Stimulated activated CD4-positive, alpha-beta T cell treated with anti-CD3 and anti-CD28 coated beads, Interleukin-4, amount 100 ng/mL, for 48 hours (primary cell): ENCODE data around the gene LIPJ.

ENCODE experiments used
- DNase-seq, 2 donors: peaks; one replicate each; pipeline ENCODE4 v3.0.0-alpha.2; 2020; ENCODE audit warnings: low read depth in 2 of 2

LIPJ gene

DNA sequence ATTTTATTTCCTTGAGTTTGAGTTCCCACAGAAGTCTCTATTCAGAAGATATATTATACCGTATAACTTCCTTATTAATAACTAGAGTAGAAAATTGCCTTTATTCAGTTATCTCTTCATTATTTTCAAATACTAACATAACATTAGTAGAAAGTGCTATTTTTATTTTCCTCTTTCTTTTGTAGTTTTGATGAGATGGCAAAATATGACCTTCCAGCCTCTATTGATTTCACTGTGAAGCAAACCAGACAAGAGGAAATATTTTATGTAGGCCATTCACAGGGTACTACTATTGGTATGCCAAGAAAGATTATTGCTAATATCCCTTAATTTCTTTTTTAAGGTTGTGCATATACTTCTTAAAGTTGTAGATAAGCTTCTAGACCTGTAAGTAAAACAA lies 7.9 kb downstream of the LIPJ start:
- no peak for DNase-seq

DNA sequence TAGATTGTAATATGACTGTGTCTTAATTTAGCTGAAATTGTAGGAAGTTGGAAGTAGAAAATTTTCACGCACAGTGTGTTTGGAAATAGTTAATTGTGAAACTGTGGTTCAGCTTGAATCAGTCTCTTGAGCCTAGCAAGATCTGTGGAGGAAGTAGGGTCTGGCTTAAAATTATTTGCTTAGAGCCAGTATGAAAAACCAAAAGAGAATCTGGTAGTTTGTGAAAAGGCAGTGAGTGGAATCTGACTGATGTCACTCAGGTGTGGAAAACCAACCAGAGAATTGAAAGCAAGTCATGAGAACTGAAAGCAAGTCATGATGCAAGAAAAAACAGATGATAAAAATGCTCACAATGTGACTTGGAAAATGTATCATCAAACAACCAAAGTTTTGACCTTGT lies 11.5 kb downstream of the LIPJ start:
- DNase-seq, result no peak

DNA sequence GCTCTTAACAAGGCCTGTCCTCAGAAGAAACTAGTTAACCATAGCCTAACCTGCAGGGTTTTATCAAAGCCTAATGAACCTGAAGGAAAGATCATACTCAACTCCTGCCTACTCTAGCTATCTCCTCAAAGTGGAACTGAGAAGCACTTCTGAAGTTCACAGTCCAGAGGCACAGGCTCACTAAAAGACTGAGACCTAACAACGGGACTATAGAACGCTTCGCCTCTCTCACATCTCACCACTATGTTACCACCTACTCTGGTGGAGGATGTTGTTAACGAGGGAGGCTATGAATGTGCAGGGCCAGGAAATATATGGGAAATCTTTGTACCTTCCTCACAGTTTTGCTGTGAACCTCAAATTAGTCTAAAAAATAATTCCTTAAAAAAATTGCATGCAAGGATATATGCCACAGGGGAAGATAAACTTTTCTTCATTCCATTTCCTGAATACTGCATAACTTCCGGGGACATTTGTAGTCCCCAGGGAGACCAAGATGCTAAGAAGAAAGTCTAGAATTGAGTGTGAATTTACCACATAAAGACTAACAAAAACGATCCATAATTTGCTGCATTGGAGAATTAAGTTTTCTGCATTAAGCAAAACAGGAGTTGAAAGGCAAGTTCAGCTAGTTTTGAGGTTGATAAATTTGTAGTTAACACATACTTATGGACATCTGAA lies 21.6 kb downstream of the LIPJ start:
- no peak for DNase-seq

DNA sequence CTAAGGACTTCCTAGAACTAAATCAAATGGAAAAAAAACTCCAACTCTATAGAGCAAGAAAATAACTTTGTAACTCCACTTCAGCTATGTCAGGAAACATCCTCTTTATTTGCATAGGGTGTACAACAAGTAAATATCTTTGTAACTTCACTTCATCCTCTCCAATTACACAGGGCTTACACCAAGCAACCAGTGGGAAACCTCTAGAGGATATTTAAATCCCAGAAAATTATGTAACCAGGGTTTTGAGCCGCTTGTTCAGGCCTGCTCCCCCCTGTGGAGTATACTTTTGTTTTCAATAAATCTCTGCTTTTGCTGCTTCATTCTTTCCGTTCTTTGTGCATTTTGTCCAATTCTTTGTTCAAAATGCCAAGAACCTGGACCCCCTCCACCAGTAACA lies 22.2 kb downstream of the LIPJ start:
- DNase-seq, result no peak

DNA sequence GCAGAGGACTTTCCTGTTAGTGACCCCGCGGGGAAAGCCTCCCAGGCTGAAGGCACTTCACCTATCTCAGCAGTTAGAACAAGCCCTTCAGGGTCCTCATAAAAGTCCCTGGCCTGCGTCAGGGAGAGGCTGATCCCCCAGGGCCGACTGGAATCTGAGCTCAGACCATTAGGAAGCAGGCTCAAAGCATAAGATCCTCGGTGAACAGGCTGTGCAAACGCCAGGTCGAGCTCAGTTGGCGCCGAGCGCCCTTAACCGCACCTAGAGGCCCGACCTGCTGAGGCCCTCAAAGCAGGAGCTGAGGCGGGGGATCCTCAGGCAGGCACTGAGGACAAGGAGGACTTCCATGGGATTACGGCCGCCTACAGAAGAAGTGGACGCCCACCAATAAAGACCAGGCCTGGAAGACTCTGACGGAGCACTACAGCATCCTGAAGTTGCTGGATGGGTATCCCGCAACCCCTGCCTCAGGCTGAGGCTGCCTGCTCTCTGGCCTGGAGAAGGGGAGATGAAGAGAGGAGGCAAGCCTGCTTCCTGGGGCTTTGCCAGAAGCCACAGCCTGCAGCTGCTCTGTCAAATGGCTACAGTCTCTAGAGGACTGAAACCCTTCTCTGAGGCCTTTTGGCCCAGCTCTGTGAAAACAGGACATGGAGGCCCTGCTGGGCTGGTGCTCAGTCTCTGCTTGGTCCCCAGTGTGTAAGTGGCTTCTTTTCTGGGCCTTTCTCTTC lies 29.9 kb downstream of the LIPJ start:
- DNase-seq, result no peak

DNA sequence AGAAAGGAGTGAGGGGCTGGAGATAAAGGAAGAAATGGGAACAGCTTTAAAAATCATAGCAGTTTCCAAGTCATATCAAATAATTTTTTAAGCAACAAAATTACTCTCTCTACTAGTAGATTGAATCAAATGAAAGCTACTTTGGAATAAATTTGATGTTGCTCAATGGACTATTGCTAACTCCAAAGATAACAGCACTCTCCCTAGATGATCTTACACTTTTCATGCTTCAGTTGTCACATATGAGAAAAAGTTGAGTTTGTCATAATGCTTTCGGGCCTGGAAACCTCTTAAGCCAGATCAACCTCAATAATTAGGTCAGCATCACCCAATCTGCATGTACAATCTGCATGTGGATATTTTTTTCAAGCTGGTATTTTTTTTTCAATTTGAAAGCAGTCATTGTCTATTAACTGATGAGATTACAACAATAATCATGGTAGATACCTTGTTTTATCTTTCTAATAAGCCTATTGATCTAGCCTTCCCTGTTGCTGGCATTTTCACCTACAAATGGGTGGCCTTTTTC lies 31.3 kb downstream of the LIPJ start:
- no peak for DNase-seq

GRCh38 chr10:88618496-88618895 lies 31.9 kb downstream of the LIPJ start:
- no peak for DNase-seq

- DNase-seq, result no peak
Observed at GRCh38 chr10:88620441-88620840, 33.9 kb downstream of the LIPJ start.

GRCh38 chr10:88623835-88624234 lies 37.3 kb downstream of the LIPJ start:
- no peak for DNase-seq

- no peak for DNase-seq
Observed at GRCh38 chr10:88624840-88625239, 38.3 kb downstream of the LIPJ start.

DNA sequence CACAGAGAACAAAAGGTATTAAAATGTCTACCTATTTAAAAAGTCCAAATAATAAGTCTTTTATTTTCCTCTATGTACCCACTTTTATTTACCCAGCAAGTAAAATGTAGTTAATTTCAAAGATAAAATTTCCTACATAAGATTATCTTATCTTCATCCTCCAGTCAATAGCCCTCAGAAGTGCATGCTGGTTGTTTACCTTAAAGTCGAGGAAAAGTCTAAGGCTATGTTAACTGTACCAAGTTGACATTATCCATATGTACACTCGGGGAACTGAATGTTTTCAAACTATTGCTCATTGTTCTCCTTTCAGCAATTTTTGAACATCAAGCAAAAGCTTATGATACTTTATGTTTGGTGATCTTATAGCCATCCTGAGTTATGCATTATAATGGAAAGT lies 53.6 kb downstream of the LIPJ start:
- DNase-seq, result no peak

DNA sequence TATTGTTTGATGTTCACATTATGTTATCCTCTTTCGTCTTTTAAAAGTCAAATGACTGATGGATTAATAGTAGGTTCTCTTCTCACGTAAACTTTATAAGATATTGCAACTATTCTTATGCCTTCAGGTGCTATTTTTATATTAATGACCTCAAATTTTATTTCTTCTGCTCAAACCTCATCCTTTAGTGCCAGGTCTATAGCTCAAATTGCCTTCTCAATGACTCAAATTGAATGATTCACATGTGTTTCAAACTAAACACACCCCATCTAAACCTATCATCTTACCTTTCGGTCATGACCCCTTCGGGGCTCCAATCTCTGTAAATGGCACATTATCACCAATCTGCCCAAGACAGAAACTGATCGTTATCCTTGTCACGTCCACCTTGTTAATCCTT lies 55.6 kb downstream of the LIPJ start:
- DNase-seq, result no peak

DNA sequence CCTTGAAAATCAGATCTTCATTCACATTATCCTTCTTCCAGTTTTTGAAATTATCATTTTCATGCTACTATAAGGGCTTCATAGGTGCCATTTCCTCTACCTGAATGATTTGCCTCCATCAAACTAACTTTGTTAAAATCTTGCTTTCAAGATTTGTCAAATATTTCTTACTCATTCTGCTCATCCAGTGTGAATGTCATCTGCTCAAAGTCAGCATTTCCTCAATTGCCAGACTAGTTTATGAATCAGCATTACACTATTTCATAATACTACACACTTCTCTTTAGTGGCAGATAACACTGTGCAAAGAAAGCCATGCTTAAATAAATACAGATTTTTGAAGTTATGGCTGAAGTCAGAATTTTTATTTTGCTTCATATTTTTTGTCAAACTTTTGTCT lies 56.4 kb downstream of the LIPJ start:
- DNase-seq, result no peak

DNA sequence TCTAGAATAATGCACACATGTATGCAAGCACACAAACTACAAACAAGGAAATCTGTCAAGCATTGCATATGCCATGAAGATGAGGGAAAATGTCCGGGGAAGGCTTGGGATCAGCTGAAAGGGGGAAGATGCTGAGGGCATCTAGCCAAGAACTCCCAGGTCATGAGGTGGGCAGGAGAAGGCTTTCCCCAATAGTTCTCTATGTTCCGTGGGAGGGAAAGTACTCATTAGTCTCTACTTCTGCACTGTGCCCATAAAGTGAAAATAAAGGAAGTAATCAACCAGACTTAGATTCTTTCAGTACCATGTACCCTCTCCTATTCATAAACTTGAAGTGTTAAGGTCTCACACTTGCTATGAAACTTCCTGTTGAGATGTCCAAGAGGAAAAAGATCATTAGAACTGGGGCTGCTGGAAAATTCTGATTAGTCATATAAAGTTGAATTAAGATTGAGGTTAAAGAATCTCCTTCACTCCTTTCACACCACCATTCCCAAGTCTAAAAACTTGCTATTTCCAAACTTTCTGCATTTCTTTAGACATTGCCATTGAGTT lies 60.6 kb downstream of the LIPJ start:
- no peak for DNase-seq

- no peak for DNase-seq
Observed at GRCh38 chr10:88651101-88651551, 64.6 kb downstream of the LIPJ start.

DNA sequence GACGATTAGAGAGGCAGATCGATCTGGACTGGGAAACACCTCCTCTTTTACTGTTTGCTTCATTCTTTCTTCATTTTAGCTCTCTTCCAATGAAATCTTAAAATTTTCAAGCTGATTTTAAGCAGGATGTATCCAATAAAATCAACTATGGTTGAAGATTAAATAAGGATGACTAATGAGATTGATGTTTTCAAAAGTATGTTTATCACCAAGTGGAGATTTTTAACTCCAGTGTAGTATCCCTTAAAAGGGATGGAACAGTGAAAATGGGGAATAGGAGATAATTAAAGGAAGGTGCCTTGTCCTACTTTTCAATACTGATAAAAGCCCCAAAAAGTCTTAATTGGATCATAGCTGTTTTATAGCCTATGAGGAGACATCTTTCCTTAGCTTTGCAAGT lies 66.1 kb downstream of the LIPJ start:
- DNase-seq, result no peak
